Embryonic facial prominence (tissue), 1 donor: ENCODE data around the gene FLNA.
"Not testable (repeated sequence)": the region's sequence is repeated elsewhere in the genome, so short reads cannot be mapped to it uniquely, and the experiment has no call there.

Experiments used
- DNase-seq: peaks from one replicate; pipeline ENCODE4 v3.0.0-alpha.2; 2016; ENCODE audit errors: extremely low spot score

FLNA gene

DNA sequence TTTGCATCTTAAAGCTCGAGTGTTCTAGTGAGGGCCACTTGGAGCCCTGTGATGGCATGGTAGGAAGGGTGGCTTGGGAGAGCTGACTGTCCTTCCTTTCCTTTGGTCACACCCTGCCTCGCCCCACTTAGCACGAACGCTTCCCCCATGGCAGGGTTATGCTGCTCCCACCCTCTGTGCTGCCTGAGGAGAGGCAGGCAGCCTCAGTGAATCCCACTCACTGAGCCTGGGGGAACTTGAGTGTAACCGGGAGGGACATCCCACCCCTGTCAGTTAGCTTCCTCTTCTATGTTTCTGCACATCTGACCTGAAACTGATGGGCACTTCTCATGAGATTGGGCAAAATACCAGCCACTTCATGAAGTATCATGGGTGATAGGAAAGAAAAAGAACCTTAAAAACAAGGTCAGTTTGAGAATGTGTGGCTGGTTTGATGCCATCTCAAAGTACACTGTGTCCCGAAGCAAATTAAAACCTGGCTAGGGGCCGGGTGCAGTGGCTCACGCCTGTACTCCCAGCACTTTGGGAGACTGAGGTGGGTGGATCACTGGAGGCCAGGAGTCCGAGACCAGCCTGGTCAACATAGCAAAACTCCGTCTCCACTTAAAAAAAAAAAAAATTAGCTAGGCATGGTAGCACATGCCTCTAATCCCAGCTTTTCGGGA, 68.8 kb downstream of the FLNA start:
- no peak for DNase-seq

DNA sequence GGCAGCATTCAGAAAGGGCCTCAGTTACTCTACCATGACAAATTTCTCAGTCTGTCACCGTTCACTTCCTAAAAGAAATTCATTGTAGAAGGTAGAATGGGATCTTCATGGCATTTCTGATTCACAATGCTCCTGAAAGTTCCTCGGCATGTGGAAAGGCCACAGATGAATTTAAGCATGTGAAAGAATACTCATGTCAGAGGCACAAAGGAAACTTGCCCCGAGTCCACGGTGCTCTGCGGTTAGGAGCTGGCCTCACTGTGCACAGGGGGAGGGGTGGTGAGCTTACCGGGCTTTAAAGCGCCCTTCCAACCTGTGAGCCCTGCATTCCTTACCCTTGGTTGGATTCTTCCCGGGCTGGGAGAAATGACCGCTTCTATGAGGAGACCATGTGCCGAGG, 69.6 kb downstream of the FLNA start:
- DNase-seq, result no peak

DNA sequence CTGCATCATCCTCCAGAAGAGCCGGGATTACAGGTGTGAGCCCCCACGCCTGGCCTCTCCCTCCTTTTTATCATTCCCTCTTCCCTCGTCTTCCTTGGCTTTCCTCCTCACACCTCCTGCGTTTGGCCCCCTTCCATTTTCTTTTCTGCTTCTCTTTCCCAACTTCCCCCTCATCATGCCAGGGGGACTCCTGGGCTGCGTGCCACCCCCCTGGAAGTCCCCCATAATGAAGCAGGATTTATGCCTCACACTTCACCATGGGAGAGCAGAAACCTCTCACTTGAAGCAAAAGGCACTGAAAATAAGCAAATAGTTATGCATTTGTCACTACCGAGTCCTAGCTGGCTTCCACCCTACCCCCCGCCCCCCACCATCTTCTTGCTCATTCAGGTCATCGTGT, 71.0 kb downstream of the FLNA start:
- DNase-seq, result no peak

DNA sequence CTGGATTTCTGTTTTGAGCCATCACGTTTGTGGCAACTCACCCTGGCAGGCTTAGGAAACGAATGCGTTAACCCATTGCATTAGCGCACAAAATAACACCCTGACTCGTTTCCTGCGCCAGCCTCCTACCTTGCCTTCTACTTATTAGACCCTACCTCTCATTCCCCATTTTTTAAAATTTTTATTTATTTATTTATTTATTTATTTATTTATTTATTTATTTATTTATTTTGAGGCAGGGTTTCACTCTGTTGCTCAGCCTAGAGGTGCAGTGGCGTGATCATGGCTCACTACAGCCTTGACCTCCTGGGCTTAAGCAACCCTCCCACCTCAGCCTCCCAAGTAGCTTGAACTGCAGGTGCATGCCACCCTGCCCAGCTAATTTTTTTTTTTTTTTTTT, 71.4 kb downstream of the FLNA start:
- not testable (repeated sequence) for DNase-seq

DNA sequence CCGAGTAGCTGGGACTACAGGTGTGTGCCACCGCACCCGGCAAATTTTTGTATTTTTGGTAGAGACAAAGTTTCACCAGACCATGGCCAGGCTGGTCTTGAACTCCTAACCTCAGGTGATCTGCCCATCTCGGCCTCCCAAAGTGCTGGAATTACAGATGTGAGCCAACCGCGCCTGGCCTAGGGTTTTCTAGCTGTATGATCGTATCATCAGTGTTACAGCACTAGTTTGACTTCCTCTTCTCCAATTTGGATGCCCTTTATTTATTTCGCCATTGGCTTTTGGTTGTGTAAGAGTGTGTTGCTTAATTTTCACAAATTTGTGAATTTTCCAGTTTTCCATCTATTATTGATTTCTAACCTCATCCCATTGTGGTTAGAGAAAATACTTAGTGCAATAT, 73.6 kb downstream of the FLNA start:
- DNase-seq, result no peak
